Limb (tissue), 2 donors: ENCODE data around the gene KIAA0513.
"Not testable (repeated sequence)": the region's sequence is repeated elsewhere in the genome, so short reads cannot be mapped to it uniquely, and the experiment has no call there.

Experiments
- DNase-seq, 2 donors: peaks; one replicate each; pipeline ENCODE4 v3.0.0-alpha.2; 2016; ENCODE audit errors: extremely low spot score in 2 of 2

KIAA0513 gene

DNA sequence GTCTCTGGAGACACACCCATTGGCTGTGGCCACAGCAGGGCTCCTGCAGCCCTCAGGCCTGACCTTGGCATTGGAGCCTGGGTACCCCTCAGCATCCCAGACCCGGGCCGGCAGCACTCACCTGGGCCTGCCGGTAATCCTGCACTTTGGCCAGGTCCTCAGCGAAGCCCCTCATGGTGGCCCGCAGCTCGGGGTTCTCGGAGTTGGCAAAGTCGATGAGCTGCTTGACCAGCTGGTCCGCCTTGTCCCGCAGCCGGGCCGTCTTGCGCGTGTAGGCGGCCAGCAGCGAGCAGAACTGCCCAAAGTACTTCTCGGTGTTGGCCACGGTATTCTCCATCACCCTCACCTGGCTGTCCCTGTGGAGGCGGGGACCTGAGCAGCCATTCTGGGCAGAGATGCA, 82.5 kb downstream of the KIAA0513 start:
- no peak for DNase-seq

DNA sequence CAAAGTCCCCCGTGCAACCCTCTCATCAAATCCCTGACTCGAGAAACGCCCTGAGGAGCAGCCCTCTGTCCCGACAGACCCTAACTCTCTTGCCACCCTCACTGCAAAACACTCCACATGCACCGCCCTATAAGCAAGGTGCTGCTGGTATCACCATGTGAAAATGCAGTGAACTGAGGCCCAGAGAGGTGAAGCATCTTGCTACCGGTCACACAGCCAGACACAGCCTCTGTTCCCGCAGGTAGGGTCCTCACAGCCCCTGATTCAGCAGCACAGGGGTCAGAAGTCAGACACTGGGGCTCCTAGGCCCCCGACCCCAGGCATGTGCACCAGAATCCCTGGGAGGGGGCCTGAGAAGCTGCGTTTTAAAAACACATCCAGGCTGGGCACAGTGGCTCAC, 83.6 kb downstream of the KIAA0513 start:
- no peak for DNase-seq

DNA sequence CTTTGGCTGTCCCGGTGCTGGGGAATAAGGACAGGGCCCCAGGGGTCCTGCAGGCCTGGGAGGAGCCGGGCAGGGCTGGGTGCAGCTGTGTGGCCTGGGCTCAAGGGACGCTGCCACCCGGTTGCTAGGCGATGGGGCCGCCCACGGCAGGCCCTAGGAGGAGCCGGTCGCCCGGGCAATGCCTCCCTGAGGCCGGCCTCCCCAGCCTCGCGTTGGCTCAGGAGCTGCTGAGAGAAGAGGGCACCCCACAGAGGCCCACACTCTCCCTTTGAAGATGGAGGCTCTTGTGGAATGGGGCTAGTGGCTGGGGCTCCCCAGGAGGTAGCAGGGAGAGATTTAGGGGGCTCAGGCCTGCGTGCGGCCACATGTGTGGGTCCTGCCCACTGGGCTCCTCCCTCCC, 84.8 kb downstream of the KIAA0513 start, which contains the start of gene CIBAR2:
CIBAR2 (minus strand) TSS at position 109 of the 400 bp plus-strand sequence. CDS start 120 bp downstream, outside the sequence.
- peak in 1 of 2 donors; percentile 43 for DNase-seq

DNA sequence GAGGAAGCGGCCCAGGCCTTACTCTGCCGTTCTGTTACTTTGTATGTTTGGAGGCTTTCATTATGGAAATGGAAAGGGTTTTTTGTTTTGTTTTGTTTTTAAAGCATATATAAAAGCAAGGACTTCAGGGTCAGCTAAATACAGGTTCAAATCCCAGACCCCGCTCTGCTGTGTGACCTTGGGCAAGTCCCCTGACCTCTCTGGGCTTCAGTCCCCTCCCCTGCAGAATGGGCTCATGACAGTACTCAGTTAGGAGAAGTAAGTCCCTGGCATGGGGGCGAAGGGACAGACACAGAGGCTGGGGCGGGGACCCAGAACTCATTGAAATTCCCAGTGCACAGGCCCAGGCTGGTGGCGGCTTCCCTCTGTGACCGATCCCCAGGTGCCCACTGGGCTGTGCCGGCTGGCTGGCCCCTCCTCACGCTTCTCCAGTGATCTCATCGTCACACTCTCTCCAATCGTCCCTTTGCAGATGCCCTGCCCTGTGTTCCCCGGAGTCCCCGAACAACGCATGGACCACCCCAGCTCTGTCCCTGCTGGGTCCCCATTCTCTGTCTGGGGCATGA, 85.7 kb downstream of the KIAA0513 start:
- DNase-seq: no peak

DNA sequence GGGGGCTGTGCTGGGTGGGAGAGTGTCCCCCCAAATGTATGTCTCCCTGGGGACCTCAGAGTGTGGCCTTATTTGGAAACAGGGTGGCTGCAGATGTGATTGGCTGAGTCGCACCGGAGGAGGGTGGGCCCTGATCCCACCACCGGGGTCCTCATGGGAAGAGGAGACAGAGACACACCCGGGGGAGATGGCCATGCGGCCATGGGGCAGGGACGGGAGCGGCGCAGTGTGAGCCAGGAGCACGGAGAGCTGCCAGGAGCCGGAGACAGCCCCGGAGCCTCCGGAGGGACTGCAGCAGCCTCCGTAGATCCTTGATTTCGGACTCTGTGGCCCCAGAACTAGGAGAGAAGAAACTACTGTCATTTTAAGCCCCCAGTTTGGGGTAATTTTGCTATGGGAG, 86.3 kb downstream of the KIAA0513 start:
- no peak for DNase-seq

DNA sequence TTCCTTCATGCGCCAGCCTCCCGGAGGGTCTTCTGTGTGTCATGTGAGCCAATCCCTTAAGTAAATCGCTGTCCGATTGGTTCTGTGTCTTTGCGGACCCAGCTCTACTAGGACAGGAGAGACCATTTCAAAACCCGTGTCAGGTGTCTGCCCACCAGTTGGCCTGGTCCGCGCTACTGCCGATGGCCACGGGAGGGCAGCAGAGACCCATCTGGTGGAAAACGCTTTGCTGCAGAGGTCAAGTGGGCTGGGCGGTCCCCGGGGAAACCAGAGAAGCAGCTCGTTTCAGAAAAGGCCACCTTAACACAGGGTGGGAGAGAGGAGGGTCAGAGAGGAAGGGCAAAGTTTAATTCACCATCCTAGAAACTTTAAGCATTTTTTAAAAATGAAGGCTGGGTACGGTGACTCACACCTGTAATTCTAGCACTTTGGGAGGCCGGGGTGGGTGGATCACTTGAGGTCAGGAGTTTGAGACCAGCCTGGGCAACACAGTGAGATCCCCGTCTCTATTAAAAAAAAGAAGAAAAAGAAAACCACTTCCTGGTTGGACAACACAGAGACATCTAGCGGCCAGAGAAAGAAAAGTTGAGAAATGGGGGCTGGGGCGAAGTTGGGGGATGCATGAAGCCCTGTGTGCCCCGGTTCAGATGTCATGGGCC, 87.4 kb downstream of the KIAA0513 start:
- DNase-seq: peak; percentile 78 to 93

DNA sequence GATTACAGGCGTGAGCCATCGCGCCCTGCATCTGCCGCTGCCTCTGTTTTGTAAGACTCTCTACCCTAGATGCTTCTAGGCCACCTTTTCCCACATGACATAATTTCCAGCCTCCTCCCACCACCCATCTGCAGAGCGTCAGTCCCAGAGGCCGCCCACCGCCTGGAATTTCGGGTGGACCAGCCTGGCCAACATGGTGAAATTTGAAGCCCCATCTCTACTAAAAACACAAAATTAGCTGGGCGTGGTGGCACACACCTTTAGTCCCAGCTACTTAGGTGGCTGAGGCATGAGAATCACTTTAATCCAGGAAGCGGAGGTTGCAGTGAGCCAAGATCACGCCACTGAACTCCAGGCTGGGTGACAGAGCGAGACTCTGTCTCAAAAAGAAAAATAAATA, 89.8 kb downstream of the KIAA0513 start:
- no peak for DNase-seq

DNA sequence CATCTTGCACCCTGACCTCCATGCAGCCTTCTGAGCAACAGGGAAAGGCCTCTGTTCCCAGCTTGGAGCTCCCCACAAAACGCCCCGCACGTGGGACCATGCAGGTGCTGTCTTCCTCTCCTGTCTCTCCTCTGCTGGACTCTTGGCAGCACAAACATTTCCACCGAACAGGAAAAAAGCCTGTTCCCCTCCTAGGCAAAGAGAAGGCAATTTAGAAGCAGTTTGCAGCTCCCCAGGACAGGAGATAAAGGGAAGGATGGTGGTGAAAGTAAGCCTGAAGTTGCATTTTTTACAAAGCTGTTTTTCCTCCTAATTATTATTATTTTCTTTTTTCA, 92.4 kb downstream of the KIAA0513 start:
- DNase-seq: no peak

DNA sequence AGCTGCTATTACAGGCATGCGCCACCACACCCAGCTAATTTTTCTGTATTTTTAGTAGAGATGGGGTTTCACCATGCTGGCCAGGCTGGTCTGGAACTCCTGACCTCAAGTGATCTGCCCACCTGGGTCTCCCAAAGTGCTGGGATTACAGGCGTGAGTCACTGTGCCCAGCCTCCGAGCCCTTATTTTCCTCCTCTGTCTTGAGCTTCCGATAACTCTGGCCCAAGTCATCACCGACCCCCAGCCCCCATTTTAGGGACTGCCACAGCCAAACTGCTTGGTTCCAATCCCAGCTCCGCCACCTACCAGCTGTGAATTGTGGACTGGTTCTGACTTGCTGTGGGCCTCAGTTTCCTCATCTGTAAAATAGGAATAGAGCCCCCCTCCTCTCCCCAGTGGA, 95.8 kb downstream of the KIAA0513 start:
- not testable (repeated sequence) for DNase-seq

DNA sequence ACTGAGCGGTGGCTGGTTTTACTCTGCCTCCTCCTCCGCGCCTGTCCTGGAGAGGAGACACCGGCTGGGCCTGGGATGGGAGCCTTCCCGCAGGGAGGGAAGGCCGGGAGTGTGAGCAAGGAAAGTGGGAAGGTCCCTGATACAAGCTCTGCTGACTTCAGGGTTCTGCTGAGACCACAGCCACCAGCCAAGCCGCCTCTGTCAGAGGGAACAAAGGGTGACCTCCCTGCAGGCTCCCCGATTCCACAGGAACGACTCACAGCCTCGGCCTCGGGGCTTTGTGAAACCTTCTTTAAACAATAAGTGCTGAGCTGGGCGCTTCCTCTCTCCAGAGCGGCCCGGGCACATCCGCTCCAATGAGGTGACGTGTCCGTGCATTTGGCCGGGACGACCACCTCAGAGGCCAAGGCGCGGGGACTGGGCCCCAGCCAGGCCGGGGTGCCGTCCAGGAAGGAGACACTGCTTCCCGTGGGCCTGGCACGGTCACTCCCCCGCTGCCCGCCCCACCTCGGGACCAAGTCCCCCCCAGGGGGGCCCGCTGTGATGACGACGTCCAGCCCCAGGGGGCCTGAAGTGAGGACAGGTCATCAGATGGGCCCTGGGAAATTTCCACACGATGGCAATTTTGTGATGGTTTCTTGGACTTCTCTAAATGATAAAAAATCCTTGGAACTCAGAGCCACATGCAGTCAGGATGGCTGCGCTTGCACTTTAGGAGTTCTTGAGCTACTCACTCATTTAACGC, 96.5 kb downstream of the KIAA0513 start:
- peak in 1 of 2 donors; percentile 36 for DNase-seq

DNA sequence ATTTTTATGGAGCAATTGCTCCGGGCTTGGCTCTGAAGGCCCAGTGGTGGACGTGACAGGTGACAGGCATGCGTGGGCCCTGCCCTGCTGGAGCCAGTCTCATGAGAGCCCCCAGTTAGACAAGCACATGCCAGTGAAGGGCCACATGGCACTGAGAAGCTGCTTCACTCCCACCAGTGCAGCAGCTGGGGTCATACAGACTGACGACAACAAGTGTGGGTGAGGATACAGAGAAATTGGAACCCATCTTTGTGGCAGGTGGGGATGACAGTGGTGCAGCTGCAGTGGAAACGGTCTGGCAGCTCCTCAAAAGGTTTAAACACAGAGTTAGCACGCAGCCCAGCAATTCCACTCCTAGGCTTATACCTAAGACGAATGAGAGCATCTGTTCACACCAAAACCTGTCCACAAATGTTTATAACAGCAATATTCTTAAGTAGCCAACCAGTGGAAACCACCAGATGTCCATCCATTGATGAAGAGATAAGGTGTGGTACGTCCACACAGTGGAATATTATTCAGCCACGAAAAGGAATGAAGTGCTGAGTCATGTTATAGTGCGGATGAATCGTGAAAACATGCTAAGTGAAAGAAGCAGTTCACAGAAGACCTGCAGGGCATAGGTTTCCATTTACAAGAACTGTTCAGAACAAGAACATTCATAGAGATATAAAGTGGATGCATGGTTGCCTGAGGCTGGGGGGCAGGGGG, 97.2 kb downstream of the KIAA0513 start:
- peak; percentile 35 to 42 for DNase-seq

DNA sequence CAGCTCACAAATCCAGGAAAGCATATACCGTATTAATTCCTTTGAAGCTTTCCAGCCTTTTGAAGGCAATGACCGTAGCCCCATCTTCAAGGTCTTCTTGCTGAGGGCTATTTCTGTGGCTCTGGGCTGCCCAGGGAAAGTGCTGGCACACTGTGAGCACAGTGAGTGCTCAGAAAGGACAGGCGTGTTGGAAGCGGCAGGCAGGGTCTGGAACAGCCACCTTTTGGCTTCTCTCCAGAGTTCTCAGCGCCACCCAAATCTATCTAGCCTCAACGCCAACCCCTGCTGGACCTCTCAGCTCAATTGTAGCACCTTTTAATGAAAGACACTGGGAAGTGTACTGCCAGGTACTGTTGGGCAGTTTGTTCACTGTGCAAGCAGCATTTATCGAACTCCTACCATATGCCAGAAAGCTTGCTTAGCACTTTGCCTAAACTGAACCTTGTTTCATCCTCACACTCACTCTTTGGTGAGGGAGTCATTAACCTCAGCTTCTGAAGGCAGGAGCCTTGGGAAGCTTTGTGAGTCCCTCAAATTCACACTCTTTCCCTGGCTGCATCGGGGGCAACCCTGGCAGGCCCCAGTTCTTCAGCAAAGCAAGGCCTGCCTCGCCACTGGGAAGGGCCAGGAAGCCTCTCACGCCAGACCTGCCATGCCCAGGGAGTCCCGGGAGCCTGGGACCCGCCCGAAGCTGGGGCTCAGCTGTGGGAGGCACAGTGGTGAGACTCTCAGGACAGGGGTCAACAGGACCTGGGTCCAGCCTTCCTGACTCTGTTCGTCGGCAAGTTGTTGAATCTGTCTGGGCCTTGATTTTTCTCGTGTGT, 98.2 kb downstream of the KIAA0513 start:
- peak in 1 of 2 donors; percentile 47 for DNase-seq

DNA sequence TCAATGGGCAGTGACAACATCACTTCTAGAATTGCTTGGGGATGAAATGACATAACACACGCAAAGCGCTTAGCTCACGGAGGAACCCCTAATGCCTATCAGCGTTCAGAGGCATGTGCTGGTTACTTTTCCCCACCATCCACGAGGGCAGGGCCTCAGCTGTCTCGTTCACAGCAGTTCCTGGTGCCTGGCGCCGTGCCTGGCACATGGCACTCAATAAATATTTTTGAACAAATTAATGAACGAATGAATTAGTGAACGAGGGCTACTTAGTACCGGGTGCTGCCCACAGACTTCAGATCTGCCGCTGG, 98.8 kb downstream of the KIAA0513 start:
- DNase-seq: peak in 1 of 2 donors; percentile 55

DNA sequence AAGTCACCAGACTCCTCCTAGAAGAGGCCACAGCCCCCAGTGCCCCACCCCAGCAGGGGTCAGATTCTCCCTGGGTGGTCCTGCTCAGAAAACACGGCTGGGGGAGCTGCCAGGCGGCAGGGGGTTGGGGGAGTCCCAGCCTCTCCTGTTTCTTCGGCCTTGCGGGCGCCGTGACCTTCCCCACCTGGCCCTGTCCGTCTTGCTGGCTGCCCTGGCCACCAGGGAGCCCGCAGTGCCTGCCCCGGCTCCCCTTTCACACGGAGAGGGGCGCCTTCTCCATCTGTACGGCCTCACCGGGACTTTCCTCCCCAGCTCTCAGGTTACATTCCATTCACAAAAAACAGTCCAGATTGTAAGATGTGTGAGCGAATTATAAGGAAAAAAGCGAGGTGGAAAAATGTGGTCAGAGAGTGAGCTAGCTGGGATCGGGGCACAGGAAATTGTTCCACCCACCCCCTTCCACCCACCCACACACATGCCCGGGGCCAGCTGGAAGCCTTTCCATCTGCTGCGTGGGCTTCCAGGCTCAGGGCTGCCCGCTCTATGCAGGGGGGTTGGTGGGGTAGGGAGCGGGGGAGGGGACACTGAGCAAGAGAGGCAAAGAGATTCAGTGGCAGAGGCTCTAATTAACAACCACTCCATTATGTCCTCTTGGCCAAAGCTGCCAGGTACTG, 99.2 kb downstream of the KIAA0513 start:
- peak; percentile 87 to 90 for DNase-seq

DNA sequence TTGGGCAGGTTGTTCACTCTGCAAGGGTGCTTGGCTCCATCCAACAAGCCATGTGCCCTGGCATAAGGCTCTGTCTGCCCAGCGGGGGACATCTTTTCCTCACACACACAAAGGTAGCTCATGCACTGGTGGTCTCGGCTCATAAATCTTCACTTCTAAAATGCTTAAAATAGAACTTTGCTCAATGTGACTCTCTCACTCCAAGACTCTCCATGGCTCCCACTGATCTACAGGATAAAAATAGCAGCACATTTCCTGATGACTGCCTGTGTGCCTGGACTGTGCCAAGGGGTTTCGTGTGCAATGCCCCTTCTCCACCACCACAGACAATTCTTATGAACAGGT, 99.8 kb downstream of the KIAA0513 start:
- no peak for DNase-seq

DNA sequence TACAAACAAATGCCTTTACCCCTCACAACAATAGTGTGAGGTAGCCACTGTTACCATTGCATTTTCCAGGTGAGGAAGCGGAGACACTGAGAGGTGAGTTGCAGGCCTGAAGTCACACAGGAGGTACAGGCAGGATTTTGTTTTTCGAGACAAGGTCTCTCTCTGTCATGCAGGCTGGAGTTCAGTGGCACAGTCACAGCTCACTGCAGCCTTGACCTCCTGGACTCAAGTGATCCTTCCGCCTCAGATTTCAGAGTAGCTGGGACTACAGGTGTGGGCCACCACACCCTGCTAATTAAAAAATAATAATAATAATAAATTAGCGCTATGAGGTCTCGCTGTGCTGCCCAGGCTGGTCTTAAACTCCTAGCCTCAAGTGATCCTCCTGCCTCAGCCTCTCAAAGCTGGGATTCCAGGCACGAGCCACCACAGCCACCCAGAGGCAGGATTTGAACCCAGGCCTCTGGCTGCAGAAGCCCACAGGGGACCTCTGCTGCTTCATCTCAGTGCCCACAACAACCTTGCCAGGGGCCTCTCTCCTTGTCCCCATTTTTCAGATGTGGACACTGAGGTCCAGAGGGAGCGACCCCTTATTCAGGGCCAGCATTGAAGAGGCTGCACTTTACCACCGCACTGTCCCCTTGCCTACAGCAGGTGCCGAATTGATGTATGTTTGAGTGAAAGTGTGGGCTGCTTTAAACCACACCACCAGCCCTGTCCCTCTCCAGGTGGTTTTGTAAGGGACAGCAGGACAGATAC, 100.7 kb downstream of the KIAA0513 start:
- DNase-seq: no peak

DNA sequence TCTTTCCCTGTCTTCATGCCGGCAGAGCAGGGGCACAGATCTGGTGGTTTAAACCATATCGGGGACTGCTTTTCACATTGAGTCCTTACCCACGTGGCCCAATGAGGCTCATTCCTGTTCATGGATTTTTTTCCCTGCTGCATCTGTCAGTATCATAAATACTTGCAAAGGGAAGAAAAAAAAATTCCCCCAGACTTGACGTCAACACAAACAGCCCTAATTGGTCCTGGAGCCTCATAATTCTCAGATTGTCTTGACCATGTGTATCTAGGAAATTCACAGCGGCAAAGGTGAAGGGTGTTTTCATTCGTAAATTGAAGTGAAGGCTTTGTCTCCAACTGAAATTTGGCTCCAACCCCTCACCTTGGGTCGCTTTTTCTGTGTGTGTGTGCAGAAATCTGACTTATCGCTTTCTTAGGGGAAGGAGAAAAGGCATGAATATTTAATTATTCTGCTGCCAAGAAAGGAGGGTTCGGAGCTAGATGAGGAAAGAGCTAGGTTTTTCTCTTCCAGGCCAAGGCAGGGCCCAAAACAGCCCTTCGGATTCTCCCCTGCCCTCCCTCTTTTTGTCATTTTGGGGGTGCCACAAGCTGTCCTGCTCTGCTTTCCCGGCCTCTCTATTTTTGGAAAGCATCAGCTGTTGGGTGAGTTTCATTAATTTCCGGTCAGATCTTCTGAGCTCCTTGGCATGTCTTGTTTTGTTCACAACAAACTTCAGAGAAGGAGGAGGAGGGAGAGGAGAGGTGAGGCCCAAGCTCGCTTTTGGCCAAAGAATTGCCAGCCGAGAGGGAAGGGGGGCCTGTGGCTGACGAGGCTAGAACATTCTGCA, 102.5 kb downstream of the KIAA0513 start:
- DNase-seq: no peak

DNA sequence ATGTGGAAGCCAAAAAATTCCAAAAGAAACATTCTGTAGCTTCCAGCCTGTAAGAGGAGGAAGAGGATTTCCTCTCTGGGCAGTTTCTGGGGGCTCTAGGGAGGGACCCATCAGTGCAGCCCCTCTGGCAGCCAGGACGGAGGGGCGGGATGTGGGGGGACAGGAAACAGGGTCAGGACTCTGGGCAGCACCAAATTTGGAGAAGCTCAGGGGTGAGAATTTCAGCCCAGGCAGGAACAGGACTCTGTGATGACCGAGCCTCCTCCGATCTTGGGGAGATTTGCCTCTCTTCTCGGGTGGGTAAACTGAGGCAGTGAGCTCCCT, 103.1 kb downstream of the KIAA0513 start:
- no peak for DNase-seq

DNA sequence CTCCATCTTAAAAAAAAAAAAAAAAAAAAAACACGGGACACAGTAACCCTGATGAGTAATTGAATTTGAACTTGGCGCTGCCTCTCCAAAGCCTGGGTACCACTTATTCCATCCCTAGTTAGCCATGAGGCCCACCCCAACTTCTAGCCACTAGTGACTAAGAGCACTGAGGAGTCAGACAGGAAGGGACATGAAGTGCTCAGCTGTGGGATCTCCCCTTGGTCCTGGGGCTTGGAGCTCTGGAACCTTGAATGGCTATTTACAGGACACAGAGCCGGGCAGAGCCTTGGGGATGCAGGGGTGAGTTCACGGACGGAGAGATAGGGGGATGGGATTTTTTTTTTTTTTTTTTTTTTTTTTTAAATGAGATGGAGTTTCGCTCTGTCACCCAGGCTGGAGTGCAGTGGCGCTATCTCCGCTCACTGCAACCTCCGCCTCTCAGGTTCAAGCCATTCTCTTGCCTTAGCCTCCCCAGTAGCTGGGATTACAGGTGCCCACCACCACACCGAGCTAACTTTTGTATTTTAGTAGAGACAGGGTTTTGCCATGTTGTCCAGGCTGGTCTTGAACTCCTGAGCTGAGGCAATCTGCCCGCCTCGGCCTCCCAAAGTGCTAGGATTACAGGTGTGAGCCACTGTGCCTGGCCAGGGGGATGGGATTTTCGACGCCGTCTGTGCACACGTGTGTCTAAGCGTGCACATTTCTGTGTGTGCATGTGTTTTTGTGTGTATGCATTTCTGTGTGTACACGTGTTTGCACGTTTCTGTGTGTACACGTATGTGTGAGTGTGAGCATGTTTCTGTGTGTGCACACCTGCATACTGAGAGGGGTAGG, 105.1 kb downstream of the KIAA0513 start:
- no peak for DNase-seq
